ENCODE measurements around the gene IL7R.

Gene IL7R

GRCh38 chr5:35823347-35824098 lies 33.2 kb upstream of the IL7R start:
- intact Hi-C loops (cut with DNase I; ENCODE audit: low total_unique reads): no loop called here
- no peak for DNase-seq

GRCh38 chr5:35826056-35826455 lies 30.6 kb upstream of the IL7R start:
- H3K4me1 ChIP-seq: no peaks in the 10 kb centered on the region
- H3K27ac ChIP-seq: no peak overlapping the region
- no peak for DNase-seq
- H3K4me3 ChIP-seq: no peak overlapping the region
- intact Hi-C loops (cut with DNase I; ENCODE audit: low total_unique reads): no loop called here
- no peaks in the 10 kb centered on the region for H3K9me3 ChIP-seq
- no peak for TF ChIP-seq CTCF (IDR thresholded peaks at IDR 0.05)
- H3K27me3 ChIP-seq: no peaks in the 10 kb centered on the region
- no peaks in the 10 kb centered on the region for H3K36me3 ChIP-seq

More at GRCh38 chr5:35823347-35824098, 33.2 kb upstream of the IL7R start:
- TF ChIP-seq CTCF (IDR thresholded peaks at IDR 0.05): no peak
- Histone ChIP-seq H3K4me1 (no peaks in the 10 kb centered on the region), H3K27ac (no peak overlapping the region), H3K36me3 (no peaks in the 10 kb centered on the region), H3K27me3 (no peaks in the 10 kb centered on the region), H3K4me3 (no peak overlapping the region), H3K9me3 (no peaks in the 10 kb centered on the region)

GRCh38 chr5:35826554-35826953 lies 30.1 kb upstream of the IL7R start:
- H3K36me3 ChIP-seq: no peaks in the 10 kb centered on the region
- no peak for DNase-seq
- H3K4me1 ChIP-seq: no peaks in the 10 kb centered on the region
- intact Hi-C loops (cut with DNase I; ENCODE audit: low total_unique reads): no loop called here
- no peak for TF ChIP-seq CTCF (IDR thresholded peaks at IDR 0.05)
- no peaks in the 10 kb centered on the region for H3K9me3 ChIP-seq
- H3K27me3 ChIP-seq: no peaks in the 10 kb centered on the region
- H3K27ac ChIP-seq: no peak overlapping the region
- no peak overlapping the region for H3K4me3 ChIP-seq

GRCh38 chr5:35828082-35828598 lies 28.6 kb upstream of the IL7R start:
- TF ChIP-seq CTCF (IDR thresholded peaks at IDR 0.05): no peak
- intact Hi-C loops (cut with DNase I; ENCODE audit: low total_unique reads): no loop called here
- DNase-seq: no peak
- H3K36me3 ChIP-seq: no peaks in the 10 kb centered on the region
- H3K9me3 ChIP-seq: no peaks in the 10 kb centered on the region
- H3K27ac ChIP-seq: no peak overlapping the region
- H3K27me3 ChIP-seq: no peaks in the 10 kb centered on the region
- H3K4me1 ChIP-seq: no peaks in the 10 kb centered on the region
- H3K4me3 ChIP-seq: no peak overlapping the region

GRCh38 chr5:35830587-35830986 lies 26.1 kb upstream of the IL7R start:
- intact Hi-C loops (cut with DNase I; ENCODE audit: low total_unique reads): no loop called here
- no peak overlapping the region for H3K27ac ChIP-seq
- no peak for TF ChIP-seq CTCF (IDR thresholded peaks at IDR 0.05)
- no peaks in the 10 kb centered on the region for H3K9me3 ChIP-seq
- H3K36me3 ChIP-seq: no peaks in the 10 kb centered on the region
- no peaks in the 10 kb centered on the region for H3K4me1 ChIP-seq
- H3K27me3 ChIP-seq: no peaks in the 10 kb centered on the region
- DNase-seq: no peak
- no peak overlapping the region for H3K4me3 ChIP-seq
